Progenitor cell of endocrine pancreas (in vitro differentiated cells): ENCODE data around the gene ARG2. TPM values are rescaled to one million over a fixed set of nuclear protein-coding genes. Genes with fewer than 3 reads are reported as not detected.

Experiments
- DNase-seq: peaks from one replicate; pipeline ENCODE4 v3.0.0; 2021; ENCODE audit warnings: low spot score; ENCODE audit not compliant: unreplicated experiment
- H3K27ac Mint-ChIP-seq: 2 replicates; pipeline ENCODE4 v1.8.0; 2021; ENCODE audit warnings: mild to moderate bottlenecking, moderate library complexity, mixed read lengths
- H3K27me3 Mint-ChIP-seq: 2 replicates; pipeline ENCODE4 v1.8.0; 2021; ENCODE audit warnings: mixed read lengths
- H3K36me3 Mint-ChIP-seq: 2 replicates; pipeline ENCODE4 v1.8.0; 2022; ENCODE audit warnings: mixed read lengths; ENCODE audit not compliant: insufficient read depth
- H3K4me1 Mint-ChIP-seq: 2 replicates; pipeline ENCODE4 v1.8.0; 2021; ENCODE audit warnings: low read depth, mixed read lengths
- H3K4me3 Mint-ChIP-seq: 2 replicates; pipeline ENCODE4 v1.8.0; 2021; ENCODE audit warnings: low read depth, mild to moderate bottlenecking, moderate library complexity, mixed read lengths
- H3K9me3 Mint-ChIP-seq: 2 replicates; pipeline ENCODE4 v1.8.0; 2021; ENCODE audit warnings: low read depth, mixed read lengths
- total RNA-seq: library from RNA; stranded (reverse); gene quantifications from 2 replicates; pipeline ENCODE4 v1.2.1, GENCODE V29; 2021
- TF ChIP-seq, protein P1 (sequence below): fragments of 200-600 bp; sonication (generic); IDR thresholded peaks from one replicate; pipeline ENCODE4 v1.5.0; 2021; ENCODE audit warnings: antibody characterized with exemption, mild to moderate bottlenecking; ENCODE audit not compliant: unreplicated experiment

ARG2 gene
- total RNA-seq, 1 donor from 2014 or later: 25.1 TPM

DNA sequence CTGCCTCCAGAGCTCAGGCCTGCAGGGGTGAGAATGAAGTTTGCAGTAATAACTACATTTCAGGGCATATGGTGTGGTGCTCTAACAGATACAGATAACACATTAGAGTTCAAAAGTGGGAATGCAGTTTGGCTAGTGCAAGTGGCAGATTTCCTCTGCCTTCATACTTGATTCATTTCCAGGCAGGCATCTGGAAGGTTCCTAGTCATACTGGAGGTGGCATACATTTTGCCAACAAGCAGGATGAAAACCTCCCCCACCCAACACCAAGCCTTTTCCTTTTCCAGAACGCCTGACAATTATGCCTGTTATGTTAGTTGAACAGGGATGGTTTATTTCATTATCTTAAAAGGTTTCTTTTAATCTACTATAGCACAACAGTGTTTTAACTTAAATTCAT, 30.4 kb downstream of the ARG2 start:
- Mint-ChIP-seq H3K4me1 (no peaks in the 10 kb centered on the region), H3K36me3 (peaks cover 21% of the 10 kb centered on the region), H3K9me3 (no peaks in the 10 kb centered on the region), H3K27ac (peak overlapping the region; percentile 27), H3K4me3 (no peak overlapping the region), H3K27me3 (no peaks in the 10 kb centered on the region)
- no peak for DNase-seq
- TF ChIP-seq, protein P1, sequence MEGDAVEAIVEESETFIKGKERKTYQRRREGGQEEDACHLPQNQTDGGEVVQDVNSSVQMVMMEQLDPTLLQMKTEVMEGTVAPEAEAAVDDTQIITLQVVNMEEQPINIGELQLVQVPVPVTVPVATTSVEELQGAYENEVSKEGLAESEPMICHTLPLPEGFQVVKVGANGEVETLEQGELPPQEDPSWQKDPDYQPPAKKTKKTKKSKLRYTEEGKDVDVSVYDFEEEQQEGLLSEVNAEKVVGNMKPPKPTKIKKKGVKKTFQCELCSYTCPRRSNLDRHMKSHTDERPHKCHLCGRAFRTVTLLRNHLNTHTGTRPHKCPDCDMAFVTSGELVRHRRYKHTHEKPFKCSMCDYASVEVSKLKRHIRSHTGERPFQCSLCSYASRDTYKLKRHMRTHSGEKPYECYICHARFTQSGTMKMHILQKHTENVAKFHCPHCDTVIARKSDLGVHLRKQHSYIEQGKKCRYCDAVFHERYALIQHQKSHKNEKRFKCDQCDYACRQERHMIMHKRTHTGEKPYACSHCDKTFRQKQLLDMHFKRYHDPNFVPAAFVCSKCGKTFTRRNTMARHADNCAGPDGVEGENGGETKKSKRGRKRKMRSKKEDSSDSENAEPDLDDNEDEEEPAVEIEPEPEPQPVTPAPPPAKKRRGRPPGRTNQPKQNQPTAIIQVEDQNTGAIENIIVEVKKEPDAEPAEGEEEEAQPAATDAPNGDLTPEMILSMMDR: no peak

DNA sequence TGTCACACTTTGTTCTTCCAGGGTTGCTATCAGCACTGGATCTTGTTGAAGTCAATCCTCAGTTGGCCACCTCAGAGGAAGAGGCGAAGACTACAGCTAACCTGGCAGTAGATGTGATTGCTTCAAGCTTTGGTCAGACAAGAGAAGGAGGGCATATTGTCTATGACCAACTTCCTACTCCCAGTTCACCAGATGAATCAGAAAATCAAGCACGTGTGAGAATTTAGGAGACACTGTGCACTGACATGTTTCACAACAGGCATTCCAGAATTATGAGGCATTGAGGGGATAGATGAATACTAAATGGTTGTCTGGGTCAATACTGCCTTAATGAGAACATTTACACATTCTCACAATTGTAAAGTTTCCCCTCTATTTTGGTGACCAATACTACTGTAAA, 31.0 kb downstream of the ARG2 start:
- Mint-ChIP-seq H3K27me3 (no peaks in the 10 kb centered on the region), H3K4me1 (no peaks in the 10 kb centered on the region), H3K36me3 (peaks cover 19% of the 10 kb centered on the region), H3K27ac (no peak overlapping the region), H3K9me3 (no peaks in the 10 kb centered on the region), H3K4me3 (no peak overlapping the region)
- TF ChIP-seq, protein P1: no peak
- DNase-seq: no peak

DNA sequence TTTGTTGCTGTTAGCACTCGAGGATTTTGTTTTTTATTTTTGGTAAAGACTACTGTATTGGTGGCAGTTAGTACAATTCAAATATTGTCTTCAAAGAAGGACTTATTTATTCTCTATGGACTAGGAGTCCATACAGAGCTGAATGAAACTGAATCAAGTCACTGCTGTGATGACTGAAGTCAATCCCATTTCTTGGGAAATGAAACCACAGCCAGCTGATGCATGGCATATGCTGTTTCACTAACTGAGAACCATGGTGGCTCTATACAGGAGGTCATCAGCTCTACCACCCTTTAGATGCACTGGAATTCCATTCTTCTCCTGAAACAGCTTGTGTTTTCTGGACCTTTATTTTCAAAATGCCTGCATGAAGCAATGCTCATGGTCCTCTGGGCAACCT, 32.5 kb downstream of the ARG2 start:
- TF ChIP-seq, protein P1: no peak
- Mint-ChIP-seq H3K9me3 (no peaks in the 10 kb centered on the region), H3K27ac (no peak overlapping the region), H3K4me3 (no peak overlapping the region), H3K36me3 (peaks cover 15% of the 10 kb centered on the region), H3K4me1 (no peaks in the 10 kb centered on the region), H3K27me3 (no peaks in the 10 kb centered on the region)
- no peak for DNase-seq

DNA sequence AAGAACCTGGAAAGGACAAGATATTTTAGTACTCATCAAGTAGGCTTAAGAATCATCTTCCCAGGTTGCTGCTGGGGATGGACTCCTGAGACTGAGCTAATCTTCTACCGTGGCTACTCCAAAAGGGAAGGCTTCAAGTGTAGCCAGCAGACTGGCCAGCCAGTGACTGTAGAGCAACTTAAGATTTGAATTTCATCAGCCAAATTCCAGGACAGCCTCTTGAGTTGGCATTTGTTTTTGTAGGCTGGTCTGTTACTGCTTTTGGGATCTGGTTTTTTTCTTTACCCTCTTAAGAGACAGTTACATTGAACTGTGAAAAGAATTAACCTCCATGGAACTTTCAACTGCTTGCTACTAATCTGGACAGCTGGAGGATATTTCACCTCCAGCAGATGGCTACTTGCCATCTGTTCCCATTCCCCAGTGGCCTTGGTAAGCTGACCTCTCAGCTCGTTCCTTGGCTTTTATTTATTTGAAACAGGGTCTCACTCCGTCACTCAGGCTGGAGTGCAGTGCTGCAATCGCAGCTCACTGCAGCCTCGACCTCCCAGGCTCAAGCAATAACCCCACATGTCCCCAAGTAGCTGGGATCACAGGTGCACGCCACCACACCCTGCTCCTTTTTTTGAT, 34.0 kb downstream of the ARG2 start:
- Mint-ChIP-seq H3K27ac (peak overlapping the region; percentile 83), H3K36me3 (peaks cover 17% of the 10 kb centered on the region)
- TF ChIP-seq, protein P1: no peak

DNA sequence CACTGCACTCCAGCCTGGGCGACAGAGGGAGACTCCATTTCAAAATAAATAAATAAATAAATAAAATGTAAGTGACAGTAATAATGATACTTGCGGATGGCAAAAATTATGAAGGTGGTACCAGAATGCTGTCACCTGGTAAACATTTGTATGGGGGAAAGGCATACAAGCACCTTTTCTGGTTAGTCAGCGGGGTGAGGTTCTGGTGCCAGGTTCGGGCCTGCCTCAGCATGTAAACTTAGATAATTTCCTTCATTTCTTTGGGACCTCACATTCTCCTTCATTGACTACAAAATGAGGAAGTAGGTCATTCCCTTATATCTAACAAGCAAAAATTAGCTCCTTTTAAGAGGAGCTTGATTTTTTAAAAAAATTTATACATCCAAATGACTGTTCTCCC, 43.9 kb downstream of the ARG2 start:
- no peaks in the 10 kb centered on the region for H3K27me3 Mint-ChIP-seq
- no peaks in the 10 kb centered on the region for H3K9me3 Mint-ChIP-seq
- H3K4me1 Mint-ChIP-seq: peaks cover 2% of the 10 kb centered on the region
- H3K36me3 Mint-ChIP-seq: peaks cover 3% of the 10 kb centered on the region
- no peak overlapping the region for H3K27ac Mint-ChIP-seq
- TF ChIP-seq, protein P1: no peak
- H3K4me3 Mint-ChIP-seq: no peak overlapping the region
- no peak for DNase-seq

More for the DNA sequence above, 34.0 kb downstream of the ARG2 start:
- H3K9me3 Mint-ChIP-seq: no peaks in the 10 kb centered on the region
- H3K4me1 Mint-ChIP-seq: no peaks in the 10 kb centered on the region
- DNase-seq: no peak
- H3K4me3 Mint-ChIP-seq: no peak overlapping the region
- H3K27me3 Mint-ChIP-seq: no peaks in the 10 kb centered on the region
